Forelimb muscle (tissue), 1 donor: ENCODE results near the gene PAPPA. TPM values are rescaled to one million over a fixed set of nuclear protein-coding genes. Genes with fewer than 3 reads are reported as not detected.
A peak's percentile ranks its signal among the peaks of the same experiment; 100 is the strongest.

Experiments
- DNase-seq: peaks from one replicate; pipeline ENCODE4 v3.0.0-alpha.2; 2013; ENCODE audit warnings: low read depth
- polyA plus RNA-seq: library from polyadenylated mRNA; unstranded; fragments of 120-200 nt; gene quantifications from one replicate; pipeline ENCODE4 v1.2.1, GENCODE V29; 2013; ENCODE audit not compliant: insufficient read length

PAPPA gene
- 0.49 TPM for polyA plus RNA-seq

- no peak for DNase-seq
These were observed at the start of gene PAPPA for GRCh38 chr9:116153765-116154333. Gene PAPPA (plus strand): TSS chr9:116153791. CDS start chr9:116154173, 382 bp downstream.

GRCh38 chr9:116103976-116104820 is 49.4 kb upstream of the PAPPA start:
- no peak for DNase-seq

GRCh38 chr9:116112236-116112635 is 41.4 kb upstream of the PAPPA start:
- DNase-seq: no peak

- DNase-seq: peak; percentile 32
These were observed 37.7 kb upstream of the PAPPA start for GRCh38 chr9:116115761-116116353.

- no peak for DNase-seq
These were observed 37.2 kb upstream of the PAPPA start for GRCh38 chr9:116116393-116116792.

GRCh38 chr9:116123171-116123570 is 30.4 kb upstream of the PAPPA start:
- no peak for DNase-seq

- DNase-seq: no peak
These were observed 29.0 kb upstream of the PAPPA start for GRCh38 chr9:116124472-116125040.

- DNase-seq: no peak
These were observed 20.4 kb upstream of the PAPPA start for GRCh38 chr9:116133163-116133562.

GRCh38 chr9:116134975-116135374 is 18.6 kb upstream of the PAPPA start:
- no peak for DNase-seq

GRCh38 chr9:116137010-116137409 is 16.6 kb upstream of the PAPPA start:
- no peak for DNase-seq

GRCh38 chr9:116137581-116137980 is 16.0 kb upstream of the PAPPA start:
- DNase-seq: no peak

- no peak for DNase-seq
These were observed 11.6 kb upstream of the PAPPA start for GRCh38 chr9:116141864-116142561.

- no peak for DNase-seq
These were observed 10.7 kb upstream of the PAPPA start for GRCh38 chr9:116142706-116143492.

- DNase-seq: no peak
These were observed 9.6 kb upstream of the PAPPA start for GRCh38 chr9:116144038-116144437.

GRCh38 chr9:116144555-116144954 is 9.0 kb upstream of the PAPPA start:
- DNase-seq: no peak

GRCh38 chr9:116145036-116145435 is 8.6 kb upstream of the PAPPA start:
- no peak for DNase-seq

- DNase-seq: no peak
These were observed 5.8 kb upstream of the PAPPA start for GRCh38 chr9:116147821-116148220.

GRCh38 chr9:116149844-116150243 is 3.7 kb upstream of the PAPPA start:
- no peak for DNase-seq

- no peak for DNase-seq
These were observed 2.4 kb upstream of the PAPPA start for GRCh38 chr9:116151199-116151598.

- DNase-seq: no peak
These were observed 1.6 kb upstream of the PAPPA start for GRCh38 chr9:116151966-116152381.

- no peak for DNase-seq
These were observed 1.2 kb upstream of the PAPPA start for GRCh38 chr9:116152390-116152789.
